ENCODE measurements around the gene TMEM100.
A peak's percentile ranks its signal among the peaks of the same experiment; 100 is the strongest.

The TMEM100 gene

DNA sequence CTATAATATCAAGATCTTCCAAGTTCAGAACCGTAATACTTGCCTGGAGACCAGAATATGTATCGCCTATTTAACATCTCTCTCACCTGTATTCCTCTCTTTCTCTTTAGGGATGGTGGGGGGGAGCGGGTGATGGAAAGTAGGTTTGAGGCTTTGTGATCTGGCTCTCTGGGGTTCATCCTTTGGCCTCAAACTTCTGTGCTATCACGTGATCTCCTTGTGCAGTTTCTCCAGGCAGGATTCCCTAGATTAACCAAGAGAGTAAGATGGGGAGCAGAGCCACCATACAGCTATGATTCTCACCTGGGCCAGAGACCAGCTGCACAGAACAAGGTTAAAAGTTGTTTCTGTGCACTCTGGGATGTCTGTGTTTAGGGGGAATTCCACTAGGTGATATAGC, 5.2 kb downstream of the TMEM100 start:
- DNase-seq, result no peak

DNA sequence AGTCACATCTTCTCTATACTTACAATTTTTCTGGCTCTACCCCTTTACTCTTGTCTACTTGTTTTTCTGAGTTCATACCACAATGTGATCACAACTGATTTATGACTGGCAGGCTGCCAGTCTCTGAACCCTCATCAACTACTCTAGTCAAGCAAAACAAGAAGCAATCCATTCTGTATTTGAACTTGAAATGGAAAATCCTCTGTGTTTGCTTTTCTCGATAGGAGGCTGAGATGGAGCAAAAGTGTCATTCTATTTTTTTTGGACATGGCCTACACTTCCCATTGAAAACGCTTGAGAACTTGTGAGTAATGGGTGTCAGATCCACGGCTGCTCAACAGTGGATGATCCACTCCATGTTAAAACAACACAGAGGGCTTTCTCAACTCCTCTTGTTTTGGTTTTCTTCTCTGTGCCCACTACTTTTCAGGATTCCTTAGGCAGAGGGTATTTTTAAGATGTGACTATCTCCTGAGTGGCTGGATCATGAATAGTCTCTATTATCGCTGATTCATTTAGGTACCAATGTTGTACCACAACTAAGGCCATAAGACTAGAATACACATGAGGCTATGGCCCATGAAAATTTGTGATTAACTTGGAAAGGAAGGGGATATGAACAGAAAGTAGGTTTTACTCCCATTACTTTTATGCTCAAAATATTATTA, 11.7 kb downstream of the TMEM100 start:
- DNase-seq, result no peak

DNA sequence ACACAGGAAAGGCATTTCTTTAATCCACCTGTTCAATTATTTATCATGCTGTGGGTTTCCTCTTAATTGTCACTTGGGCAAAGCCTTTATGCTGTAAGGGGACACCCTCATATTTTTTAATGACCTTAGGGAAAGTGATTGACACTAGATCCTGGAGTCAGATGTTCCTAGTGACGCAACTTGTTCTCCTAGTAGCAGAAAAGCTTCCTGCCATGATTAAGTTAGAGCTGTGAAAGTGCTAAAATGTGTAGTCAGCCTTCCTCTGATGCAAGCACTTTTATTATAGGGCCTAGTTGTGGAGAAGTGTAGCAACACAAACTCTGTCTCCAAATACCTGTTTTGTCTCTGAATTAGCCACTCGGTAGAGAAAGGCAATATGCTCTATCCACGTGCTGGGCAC, 12.3 kb downstream of the TMEM100 start:
- no peak for DNase-seq

DNA sequence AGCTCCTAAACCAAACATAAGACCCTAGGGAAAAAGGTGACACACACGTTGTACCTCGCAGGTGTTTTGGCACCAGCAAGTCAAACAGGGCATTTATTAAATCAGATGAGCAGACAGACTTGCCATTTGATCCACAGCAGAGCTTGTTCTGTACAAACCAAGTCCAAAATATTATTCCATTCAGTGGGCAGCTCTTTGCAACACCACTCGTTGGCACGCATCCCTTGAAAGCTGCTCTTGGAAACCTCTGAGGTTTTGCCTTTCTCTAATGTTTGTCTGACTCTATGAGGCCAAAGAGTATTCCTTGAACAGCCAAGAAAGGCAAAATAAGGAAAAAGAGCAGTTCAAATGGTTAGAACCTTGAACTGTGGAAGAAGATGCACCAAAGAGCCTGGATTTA, 12.7 kb downstream of the TMEM100 start:
- no peak for DNase-seq

DNA sequence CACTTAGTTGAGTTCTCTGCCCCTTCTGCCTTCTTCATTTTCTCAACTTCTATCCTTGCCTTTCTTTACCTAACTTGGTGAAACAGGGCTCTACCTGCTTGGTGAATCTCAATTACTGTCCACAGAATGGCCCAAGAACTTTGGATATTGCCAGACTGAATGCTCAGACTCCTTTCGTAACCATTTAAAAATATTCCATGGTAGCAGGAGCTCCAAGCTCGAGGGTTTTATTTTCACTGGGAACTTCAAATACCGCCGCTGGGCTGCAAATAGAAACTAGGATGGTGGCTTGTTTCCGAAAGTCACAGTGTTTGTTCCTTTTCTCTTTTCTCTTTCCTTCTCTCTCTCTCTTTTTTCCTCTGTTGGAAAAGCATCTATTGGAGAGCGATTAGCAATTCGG, 13.2 kb downstream of the TMEM100 start:
- DNase-seq, result no peak

DNA sequence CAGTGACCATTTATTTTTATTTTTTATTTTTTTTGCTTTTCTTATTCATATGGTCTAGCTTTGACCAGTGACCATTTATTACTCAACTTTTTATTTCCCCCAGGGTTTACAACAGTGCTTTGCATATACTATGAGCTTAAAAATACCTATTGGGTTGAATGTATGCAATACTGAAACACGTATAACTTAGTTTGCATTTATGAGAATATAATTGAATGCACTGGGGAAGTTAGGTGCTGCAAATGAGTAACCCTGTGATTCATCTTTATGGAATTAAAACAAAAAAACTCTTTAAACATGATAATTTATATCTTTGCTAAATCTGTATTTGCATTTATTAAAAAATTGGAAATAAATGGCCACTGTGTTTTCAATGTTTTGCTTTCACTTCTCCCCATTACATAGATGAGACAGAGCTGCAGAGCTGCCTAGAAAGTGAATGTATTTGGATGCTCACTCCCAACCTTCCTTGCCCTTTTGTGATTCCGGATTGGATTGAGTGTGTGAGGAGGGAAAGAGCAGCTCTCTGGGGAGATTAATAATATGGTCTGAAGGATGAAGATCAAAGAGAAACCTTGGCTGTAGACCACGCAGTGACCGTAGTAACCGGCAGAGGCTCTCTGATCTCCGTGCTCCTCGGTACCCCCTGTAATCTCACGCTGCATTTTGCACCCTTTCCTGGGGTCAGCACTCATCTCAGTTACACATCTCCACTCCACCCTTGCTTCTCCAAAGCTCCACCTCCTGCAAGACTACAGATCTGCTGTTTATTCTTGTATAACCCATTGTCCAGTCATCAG, 14.3 kb downstream of the TMEM100 start:
- DNase-seq, result no peak

DNA sequence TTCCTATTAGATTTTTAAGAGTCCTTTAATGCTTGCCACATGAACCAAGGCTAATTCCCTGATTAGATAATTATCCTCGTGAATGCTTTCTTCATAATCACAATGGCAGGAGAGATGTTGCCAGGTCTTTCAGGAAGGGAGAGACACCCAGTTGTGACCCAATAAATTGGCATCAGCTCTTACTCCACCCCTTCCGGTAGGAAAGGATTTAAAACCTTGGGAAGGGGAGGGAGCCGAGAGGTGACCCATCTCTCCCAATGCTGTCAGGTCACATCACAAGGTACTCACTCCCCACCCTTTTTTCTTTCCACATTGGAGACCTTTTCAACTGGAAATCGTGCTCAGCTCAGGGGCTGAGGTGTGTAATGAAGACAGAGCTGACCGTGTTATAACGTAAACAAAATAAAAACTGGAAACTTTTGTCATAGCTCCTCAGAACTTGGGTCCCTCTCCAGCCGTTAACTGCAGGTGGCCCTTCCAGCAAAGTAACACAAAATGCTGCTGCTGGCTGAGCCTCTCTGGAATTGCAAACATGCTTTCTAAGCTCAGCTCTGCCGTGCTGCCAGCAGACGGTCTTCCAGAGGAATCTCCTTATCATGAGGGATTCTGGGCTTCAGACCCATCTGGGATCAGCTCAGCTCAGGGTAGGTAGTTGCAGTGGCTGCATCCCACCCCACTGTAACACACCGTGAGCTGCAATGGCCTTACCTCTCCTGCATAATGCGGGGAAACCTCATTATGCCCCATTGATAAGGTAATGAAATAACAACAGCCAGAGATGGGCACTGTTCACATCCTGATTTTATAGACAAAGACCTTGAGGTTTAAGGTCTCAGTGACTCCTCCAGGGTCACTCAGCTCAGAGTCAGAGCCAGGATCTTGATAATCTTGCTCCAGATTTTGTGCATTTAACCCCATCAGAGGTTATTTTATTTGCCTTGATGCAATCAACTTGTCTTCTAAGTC, 15.6 kb downstream of the TMEM100 start:
- no peak for DNase-seq

DNA sequence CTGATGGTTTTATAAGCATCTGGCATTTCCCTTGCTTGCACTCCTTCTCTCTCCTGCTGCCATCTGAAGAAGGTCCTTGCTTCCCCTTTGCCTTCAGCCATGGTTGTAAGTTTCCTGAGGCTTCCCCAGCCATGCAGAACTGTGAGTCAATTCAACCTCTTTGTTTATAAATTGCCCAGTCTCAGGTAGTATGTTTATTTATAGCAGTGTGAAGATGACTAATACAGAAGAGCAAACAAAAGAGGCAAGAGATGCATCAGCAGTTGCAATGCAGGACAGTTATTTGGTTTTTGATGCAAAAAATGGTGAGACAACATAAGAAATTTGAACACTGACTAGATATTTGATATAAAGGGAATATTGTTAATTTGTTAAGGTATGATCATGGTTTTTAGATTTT, 16.8 kb downstream of the TMEM100 start:
- no peak for DNase-seq

DNA sequence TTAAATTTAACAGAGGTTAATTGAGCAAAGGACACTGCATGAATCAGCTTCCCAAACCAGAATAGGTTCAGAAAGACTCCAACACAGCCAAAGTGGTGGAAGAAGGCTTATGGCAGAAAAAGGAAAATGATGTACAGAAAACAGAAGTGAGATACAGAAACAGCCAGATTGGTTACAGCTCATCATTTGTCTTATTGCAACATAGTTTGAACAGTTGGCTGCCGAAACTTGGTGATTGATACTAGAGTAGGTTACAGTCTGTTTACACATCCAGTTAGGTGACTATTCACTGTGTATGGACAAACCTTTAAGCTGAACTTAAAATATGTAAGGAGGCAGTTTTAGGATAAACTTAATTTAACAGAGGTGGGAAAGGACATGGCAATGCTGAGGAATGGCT, 18.3 kb downstream of the TMEM100 start:
- no peak for DNase-seq

DNA sequence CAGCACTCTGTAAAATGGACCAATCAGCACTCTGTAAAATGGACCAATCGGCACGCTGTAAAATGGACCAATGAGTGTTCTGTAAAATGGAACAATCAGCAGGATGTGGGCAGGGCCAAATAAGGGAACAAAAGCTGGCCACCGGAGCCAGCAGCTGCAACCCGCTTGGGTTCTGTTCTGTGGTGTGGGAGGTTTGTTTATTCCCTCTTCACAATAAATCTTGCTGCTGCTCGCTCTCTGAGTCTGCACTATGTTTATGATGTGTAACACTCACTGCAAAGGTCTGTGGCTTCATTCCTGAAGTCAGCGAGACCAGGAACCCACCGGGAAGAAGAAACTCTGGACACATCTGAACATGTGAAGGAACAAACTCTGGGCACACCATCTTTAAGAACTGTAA, 20.5 kb downstream of the TMEM100 start:
- DNase-seq, result no peak

DNA sequence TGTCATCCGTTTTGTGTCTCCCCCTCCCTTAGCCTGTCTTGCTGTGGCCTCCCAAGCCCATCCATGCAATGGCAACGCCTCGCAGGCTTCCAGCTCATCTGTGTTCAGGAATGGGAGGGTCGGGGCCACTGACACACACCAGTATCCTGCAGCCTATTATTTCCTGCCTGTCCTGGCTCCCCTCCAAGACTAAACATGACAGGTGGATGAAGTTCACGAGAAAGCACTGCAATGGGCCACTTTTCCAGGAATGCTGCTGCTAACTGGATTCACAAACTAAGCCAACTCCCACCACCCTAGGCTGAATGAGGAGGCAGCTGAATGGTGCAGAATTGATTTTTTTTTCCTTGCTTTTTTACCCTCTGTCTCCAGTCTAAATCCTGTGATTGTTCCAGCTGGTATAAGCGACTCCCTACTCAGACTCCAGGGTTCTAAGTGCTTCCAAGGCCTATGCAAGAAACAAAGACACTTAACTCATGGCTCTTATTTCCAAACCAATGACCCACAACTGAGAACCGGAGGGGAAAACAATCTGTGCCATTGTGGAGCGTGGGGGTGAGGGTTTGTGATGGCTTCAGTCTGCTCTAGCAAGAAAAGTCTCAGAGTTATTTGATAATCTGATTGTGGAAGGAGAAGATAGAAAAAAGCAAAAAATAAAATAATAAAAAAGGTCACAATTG, 23.3 kb downstream of the TMEM100 start:
- no peak for DNase-seq

DNA sequence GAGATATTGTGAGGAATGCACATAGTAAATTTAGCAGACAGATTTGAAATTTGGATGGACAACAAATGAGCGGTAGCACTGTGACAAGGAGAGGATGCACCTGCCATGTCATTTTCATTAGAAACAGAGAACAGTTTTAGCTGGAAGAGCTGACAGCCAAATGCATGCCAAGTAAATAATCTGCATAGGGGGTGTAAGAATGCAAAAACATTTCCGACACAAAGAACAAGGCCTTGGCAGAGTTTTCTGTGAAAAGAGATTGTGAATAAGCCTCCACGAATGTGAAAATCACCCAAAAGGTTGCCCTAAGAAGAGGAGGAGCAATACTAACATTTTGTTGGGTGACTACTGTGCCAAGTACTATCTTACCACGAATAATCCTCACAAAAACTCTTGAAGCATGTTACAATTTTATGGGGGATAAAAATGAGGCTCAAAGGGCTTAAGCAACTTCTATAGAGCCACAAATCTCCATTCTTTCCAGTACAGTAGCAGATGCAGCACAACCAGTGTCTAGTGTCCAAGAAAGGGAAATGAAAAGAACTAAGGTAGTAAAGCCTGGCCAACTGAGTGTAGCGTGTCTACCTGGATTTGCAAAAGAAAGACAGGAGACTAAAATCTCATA, 28.3 kb downstream of the TMEM100 start:
- DNase-seq, result no peak

DNA sequence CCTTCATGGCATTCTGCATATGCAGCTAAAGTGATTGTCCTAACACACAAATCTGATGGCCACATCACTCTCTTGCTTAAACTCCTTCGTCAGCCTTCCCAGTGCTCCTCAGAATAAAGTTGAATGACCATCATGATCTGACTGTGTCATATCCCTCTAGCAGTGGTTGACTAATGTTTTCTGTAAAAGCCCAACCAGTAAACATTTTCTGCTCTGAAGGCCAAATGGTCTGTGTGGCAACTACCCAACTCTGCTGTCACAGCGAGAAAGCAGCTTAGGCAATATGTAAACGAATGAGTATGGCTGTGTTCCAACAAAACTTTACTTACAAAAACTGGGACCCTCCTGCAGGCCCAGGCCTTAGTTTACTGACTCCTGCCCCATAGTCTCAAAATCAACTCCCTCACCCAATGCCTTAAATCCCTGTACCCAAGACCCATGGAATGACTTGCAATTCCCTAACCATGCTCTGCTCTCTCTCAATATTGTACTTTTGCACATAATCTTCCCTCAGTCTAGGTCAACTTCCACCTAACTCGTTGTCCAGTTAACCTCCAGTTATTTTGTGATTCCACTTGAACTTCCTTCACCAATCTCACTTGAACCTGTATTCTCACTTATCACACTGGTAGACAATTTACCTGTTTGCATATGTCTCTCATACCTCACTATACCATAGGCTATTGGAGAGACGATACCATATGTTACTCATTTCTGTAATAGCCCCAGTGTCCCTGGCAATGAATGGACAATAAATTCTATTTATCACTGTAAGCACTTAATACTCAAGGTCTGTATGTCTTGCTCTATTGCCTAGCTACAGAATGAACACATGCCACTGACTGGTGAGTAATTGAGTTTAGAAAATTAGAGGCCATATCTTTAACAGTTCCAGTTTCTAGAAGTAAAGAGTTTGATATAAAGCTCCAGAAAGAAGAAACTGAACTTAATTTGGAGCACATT, 29.1 kb downstream of the TMEM100 start:
- DNase-seq, result no peak

DNA sequence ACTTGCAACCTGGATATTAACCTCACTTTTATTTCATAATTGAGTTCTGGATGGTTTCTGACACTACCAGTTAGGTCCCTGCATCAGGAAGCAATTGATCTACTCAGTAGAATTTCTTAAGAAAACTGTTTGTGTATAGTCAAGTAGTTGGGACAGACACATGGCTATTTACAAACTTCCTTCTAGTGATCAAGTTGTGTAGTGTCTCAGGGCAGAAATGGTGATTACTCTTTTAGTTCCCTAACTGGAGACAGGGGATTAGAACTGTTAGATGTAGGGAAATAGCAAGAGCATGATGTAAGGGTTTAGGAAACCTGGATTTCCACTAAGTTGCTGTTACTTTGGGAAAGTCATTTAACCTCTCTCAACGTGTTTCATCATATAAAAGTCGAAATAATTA, 30.4 kb downstream of the TMEM100 start:
- DNase-seq, result no peak

DNA sequence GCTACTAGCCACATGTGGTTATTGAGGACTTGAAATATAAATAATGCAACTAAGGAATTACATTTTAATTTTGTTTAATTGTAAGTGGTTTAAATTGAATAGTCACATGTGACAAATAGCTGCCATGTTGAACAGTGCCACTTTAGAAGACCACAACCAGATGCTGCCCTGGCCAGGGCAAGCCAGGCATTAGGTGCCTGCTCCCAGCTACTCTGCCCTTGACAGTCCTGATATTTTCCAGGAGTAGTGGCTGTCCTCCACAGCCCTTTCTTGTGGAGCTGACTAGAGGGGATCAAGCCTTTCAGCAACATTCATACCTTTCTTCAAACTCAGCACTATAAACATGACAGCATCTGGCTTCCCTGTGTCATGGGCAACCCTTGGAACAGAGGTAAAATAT, 31.0 kb downstream of the TMEM100 start:
- no peak for DNase-seq

DNA sequence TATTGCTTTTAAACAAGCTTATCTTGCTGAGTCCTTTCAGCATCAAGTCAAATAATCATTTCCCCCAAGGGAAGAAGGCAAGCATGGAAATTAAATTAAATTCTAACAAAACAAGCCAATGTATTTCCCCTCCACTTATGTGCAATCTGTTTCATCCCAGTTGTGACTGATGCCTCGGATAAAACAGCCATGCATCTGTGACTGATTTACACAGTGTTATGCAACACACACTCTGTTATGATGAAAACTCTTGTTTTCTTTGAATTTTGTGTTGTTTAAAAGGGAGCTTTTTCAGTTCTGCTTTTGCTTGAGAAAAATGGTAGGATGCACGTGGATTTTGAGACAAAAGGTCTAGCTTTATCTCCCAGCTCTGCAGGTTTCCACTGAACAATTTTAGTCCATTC, 32.6 kb downstream of the TMEM100 start:
- DNase-seq, result peak; percentile 21

DNA sequence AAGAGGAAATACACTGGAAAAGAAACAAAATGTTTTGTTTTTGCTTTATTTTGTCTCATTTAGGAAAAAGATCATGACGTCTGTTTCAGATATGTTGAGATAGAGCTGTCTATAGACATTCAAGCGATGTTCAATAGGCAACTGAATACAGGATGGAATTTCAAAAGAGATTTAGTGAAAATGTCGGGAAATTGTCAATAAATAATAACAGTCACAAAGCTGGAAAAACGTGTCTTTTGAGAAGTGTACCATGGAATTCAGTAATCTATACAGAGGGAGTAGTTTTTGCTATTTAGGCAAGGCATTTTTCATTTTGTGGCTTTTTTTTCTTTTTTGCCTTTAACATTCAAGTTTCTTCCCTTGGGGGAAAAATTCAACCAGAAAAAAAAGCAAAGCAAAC, 33.0 kb downstream of the TMEM100 start:
- DNase-seq, result no peak

DNA sequence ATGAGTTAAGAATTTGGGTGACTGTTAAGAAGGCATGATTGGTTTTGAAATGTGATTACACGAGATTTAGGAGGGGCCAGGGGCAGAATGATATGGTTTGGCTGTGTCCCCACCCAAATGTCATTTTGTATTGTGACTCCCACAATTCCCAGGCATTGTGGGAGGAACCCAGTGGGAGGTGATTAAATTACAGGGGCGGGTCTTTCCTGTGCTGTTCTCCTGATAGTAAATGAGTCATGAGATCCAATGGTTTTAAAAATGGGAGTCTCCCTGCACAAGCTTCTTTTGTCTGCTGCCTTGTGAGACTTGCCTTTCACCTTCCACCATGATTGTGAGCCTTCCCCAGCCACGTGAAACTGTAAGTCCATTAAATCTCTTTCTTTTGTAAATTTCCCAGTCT, 34.6 kb downstream of the TMEM100 start:
- no peak for DNase-seq

DNA sequence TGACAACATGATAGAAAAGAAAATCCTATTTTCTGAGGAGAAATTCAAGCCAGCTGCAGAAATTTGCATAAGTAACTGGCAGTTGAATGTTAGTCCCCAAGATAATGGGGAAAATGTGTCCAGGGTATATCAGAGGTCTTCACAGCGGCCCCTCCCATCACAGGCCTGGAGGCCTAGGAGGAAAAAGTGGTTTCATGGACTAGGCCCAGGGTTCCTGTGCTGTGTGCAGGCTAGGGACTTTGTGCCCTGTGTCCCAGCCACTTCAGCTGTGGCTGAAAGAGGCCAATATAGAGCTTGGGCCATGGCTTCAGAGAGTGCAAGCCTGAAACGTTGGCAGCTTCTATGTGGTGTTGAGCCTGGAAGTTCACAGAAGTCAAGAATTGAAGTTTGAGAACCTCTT, 35.6 kb downstream of the TMEM100 start:
- no peak for DNase-seq

DNA sequence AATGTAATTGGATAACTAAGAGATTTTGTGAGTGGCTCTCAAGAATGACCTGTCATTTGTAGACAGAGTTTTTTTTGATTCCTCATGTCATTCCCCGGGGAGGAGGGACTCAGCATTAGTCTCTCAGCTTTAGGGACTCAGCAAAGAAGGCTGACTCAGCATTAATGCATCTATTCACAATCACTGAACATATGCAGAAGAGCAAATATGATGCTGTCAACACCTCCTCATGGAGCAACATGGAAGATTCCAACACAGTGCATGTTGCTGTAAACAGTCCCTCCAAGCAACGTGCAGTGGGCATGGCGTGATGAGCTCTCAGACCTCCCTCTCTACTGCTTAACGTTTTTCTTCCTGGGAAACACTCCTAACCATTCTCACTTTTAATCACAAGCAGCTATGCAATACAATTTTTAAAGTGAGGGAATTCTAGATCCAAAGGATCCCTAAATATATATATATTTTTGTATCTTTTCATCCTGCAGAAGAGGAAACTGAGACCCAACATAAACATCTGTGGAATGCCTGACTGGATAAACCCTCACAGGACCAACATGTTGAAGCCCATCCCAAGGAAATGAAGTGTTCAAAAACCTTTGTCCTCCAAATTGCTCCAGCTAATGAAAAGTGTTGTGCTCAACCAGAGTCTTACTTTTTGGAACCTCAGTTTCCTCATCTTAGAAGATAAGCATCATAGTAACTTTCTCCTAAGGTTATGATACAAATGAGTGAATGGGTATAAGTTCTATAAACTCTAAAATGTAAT, 38.9 kb downstream of the TMEM100 start:
- DNase-seq, result no peak

DNA sequence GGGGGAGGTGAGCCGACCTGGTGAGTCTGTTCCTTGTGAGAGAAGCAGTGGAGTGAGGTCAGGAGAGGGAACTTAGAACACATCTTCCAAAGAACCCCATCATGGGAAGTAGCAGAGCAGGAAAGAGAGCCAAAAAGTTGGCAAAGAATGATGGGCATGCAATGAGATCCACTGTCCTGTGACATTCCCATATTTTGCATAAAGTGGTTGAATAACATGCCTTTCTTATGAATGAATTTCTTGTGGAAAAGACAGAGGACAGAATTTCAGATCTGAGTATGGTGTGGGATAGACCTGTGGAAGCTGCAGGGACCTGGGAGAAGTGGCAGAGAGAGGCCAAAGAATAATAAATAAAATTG, 41.3 kb downstream of the TMEM100 start:
- no peak for DNase-seq
